Measurements from ENCODE around the gene DNAJC7.

- TF ChIP-seq CTCF (IDR thresholded peaks at IDR 0.05 in 2 of 3, conservative IDR thresholded peaks at IDR 0.05 in 1 of 3; ENCODE audit: insufficient read depth in 2 of 3, low read depth in 1 of 3, low read length in 3 of 3) (no peak), FIP1L1 (IDR thresholded peaks at IDR 0.05; ENCODE audit: low read depth, low read length, poor library complexity, severe bottlenecking) (no peak), POLR2A (conservative IDR thresholded peaks at IDR 0.05) (no peak; the same call in 1 of the 2 replicates), REST (IDR thresholded peaks at IDR 0.05; ENCODE audit: borderline replicate concordance) (no peak), REST (CRISPR knock-in tag; IDR thresholded peaks at IDR 0.05; ENCODE audit: low read depth) (no peak)
These were observed 32.8 kb downstream of the DNAJC7 start for GRCh38 chr17:41984454-41984853.
